Suprapubic skin (tissue), 4 donors: ENCODE data around the gene KCNAB2.

Experiments used
- CTCF ChIP-seq, 2 donors: fragments of 200-600 bp in 1 of 2; fragments of 450-650 bp in 1 of 2; sonication (generic) in 1 of 2; IDR thresholded peaks; one replicate each; pipeline ENCODE4 v1.5.1; 2016 to 2019; ENCODE audit warnings: antibody characterized with exemption in 2 of 2, mild to moderate bottlenecking in 1 of 2, moderate library complexity in 1 of 2
- EP300 ChIP-seq: sonication (generic); formaldehyde crosslinking; IDR thresholded peaks from one replicate; pipeline ENCODE4 v1.6.1; 2017; ENCODE audit warnings: antibody characterized with exemption
- POLR2A ChIP-seq, 2 donors: fragments of 450-650 bp; IDR thresholded peaks; one replicate each; pipeline ENCODE4 v1.6.1; 2017; ENCODE audit warnings: antibody characterized with exemption in 2 of 2, mild to moderate bottlenecking in 2 of 2, moderate library complexity in 2 of 2
- POLR2AphosphoS5 ChIP-seq, 3 donors: sonication (generic); formaldehyde crosslinking; IDR thresholded peaks; one replicate each; pipeline ENCODE4 v1.6.1; 2017; ENCODE audit warnings: antibody characterized with exemption in 3 of 3

GRCh38 chr1:6008084-6008415 is 37.6 kb upstream of the KCNAB2 start:
- TF ChIP-seq CTCF (IDR thresholded peaks at IDR 0.05) = no peak
- no peak for TF ChIP-seq EP300
- TF ChIP-seq POLR2AphosphoS5 (IDR thresholded peaks at IDR 0.05) = no peak
- no peak for TF ChIP-seq POLR2A (IDR thresholded peaks at IDR 0.05)
